CD8-positive, alpha-beta memory T cell (primary cell): ENCODE results near the gene TFPI2. TPM values are rescaled to one million over a fixed set of nuclear protein-coding genes. Genes with fewer than 3 reads are reported as not detected.
A peak's percentile ranks its signal among the peaks of the same experiment; 100 is the strongest.
"Not testable (repeated sequence)": the region's sequence is repeated elsewhere in the genome, so short reads cannot be mapped to it uniquely, and the experiment has no call there.

ENCODE experiments used
- CTCF ChIA-PET: fragments of 350-600 bp; sonication (Branson Sonifier 250); formaldehyde crosslinking; loops from one replicate; lab custom pipeline; 2021; ENCODE audit warnings: antibody characterized with exemption; lab: Charles Lee
- POLR2A ChIA-PET: fragments of 350-600 bp; sonication (Branson Sonifier 250); formaldehyde crosslinking; loops from one replicate; lab custom pipeline; 2021; ENCODE audit warnings: antibody characterized with exemption; lab: Charles Lee
- DNase-seq, 5 donors: peaks; one replicate each; pipeline versions ENCODE4 v3.0.0 to v3.0.0-alpha.2; 2020 to 2022; ENCODE audit warnings: mixed read lengths in 1 of 5
- H3K27ac ChIP-seq: one replicate; pipeline ENCODE4 v1.7.0; 2013; ENCODE audit warnings: low read depth, mild to moderate bottlenecking, low read length, moderate library complexity
- H3K27me3 ChIP-seq: 2 replicates; pipeline ENCODE4 v1.7.0; 2013; ENCODE audit warnings: low read length, mild to moderate bottlenecking; ENCODE audit not compliant: insufficient read depth, poor library complexity, severe bottlenecking
- H3K36me3 ChIP-seq: 2 replicates; pipeline ENCODE4 v1.7.0; 2013; ENCODE audit warnings: mild to moderate bottlenecking, low read length, moderate library complexity; ENCODE audit not compliant: insufficient read depth
- H3K4me1 ChIP-seq: 2 replicates; pipeline ENCODE4 v1.7.0; 2013; ENCODE audit warnings: mild to moderate bottlenecking, low read length, moderate library complexity; ENCODE audit not compliant: insufficient read depth
- H3K4me3 ChIP-seq: 2 replicates; pipeline ENCODE4 v1.7.0; 2013; ENCODE audit warnings: mild to moderate bottlenecking, low read length
- H3K9me3 ChIP-seq: 2 replicates; pipeline ENCODE4 v1.7.0; 2013; ENCODE audit warnings: mild to moderate bottlenecking, low read length
- H3K27ac Mint-ChIP-seq, 8 donors: one replicate each; pipeline ENCODE4 v1.8.0; 2020 to 2021; ENCODE audit warnings: mixed read lengths in 8 of 8, mild to moderate bottlenecking in 6 of 8, inconsistent platforms in 3 of 8, moderate library complexity in 3 of 8
- H3K27me3 Mint-ChIP-seq, 2 donors: one replicate each; pipeline ENCODE4 v1.8.0; 2020 to 2021; ENCODE audit warnings: mixed read lengths in 2 of 2, mild to moderate bottlenecking in 1 of 2, moderate library complexity in 1 of 2
- H3K36me3 Mint-ChIP-seq, 3 donors: one replicate each; pipeline ENCODE4 v1.8.0; 2020 to 2021; ENCODE audit warnings: mixed read lengths in 3 of 3, inconsistent platforms in 1 of 3, mild to moderate bottlenecking in 1 of 3
- H3K4me1 Mint-ChIP-seq, 3 donors: one replicate each; pipeline ENCODE4 v1.8.0; 2020 to 2021; ENCODE audit warnings: mixed read lengths in 3 of 3, inconsistent platforms in 1 of 3, mild to moderate bottlenecking in 1 of 3
- H3K4me3 Mint-ChIP-seq, 7 donors: one replicate each; pipeline ENCODE4 v1.8.0; 2020 to 2021; ENCODE audit warnings: mixed read lengths in 7 of 7, mild to moderate bottlenecking in 6 of 7, moderate library complexity in 4 of 7, inconsistent platforms in 2 of 7
- H3K9me3 Mint-ChIP-seq, 5 donors: one replicate each; pipeline ENCODE4 v1.8.0; 2020 to 2022; ENCODE audit warnings: mixed read lengths in 5 of 5, mild to moderate bottlenecking in 3 of 5, moderate library complexity in 2 of 5, inconsistent platforms in 1 of 5
- polyA plus RNA-seq: library from polyadenylated mRNA; unstranded; fragments of 300-500 nt; fragmentation: Illumina TruSeq; gene quantifications from one replicate; pipeline ENCODE4 v1.2.3, GENCODE V29; 2021
- total RNA-seq, 2 experiments: library from RNA; stranded (reverse); gene quantifications; one replicate each; pipeline ENCODE4 v1.2.3, GENCODE V29; 2021

TFPI2 gene
- total and polyA plus RNA-seq, 3 experiments from 2014 or later: not detected

GRCh38 chr7:93923942-93924341, 33.4 kb upstream of the TFPI2 start:
- peaks cover 8% of the 10 kb centered on the region for H3K27me3 ChIP-seq
- no peaks in the 10 kb centered on the region for H3K4me1 ChIP-seq
- no peak overlapping the region for H3K4me3 ChIP-seq
- H3K9me3 ChIP-seq: no peaks in the 10 kb centered on the region
- H3K36me3 Mint-ChIP-seq: no peaks in the 10 kb centered on the region
- no peak overlapping the region for H3K27ac ChIP-seq
- ChIA-PET CTCF (no interaction called here), POLR2A (no interaction called here)
- no peak overlapping the region for H3K27ac Mint-ChIP-seq
- no peak overlapping the region for H3K4me3 Mint-ChIP-seq
- H3K9me3 Mint-ChIP-seq: no peaks in the 10 kb centered on the region
- peaks cover 0 to 6% (median 2%) of the 10 kb centered on the region in 3 donors for H3K4me1 Mint-ChIP-seq
- no peaks in the 10 kb centered on the region for H3K36me3 ChIP-seq
- DNase-seq: no peak
- H3K27me3 Mint-ChIP-seq: peaks cover 16 to 48% of the 10 kb centered on the region in 2 donors

- no peaks in the 10 kb centered on the region for H3K36me3 Mint-ChIP-seq
- Histone ChIP-seq H3K27me3 (peaks cover 8% of the 10 kb centered on the region), H3K27ac (no peak overlapping the region), H3K36me3 (no peaks in the 10 kb centered on the region), H3K9me3 (no peaks in the 10 kb centered on the region), H3K4me3 (no peak overlapping the region), H3K4me1 (no peaks in the 10 kb centered on the region)
- no peak overlapping the region for H3K4me3 Mint-ChIP-seq
- POLR2A ChIA-PET: no interaction called here
- no peaks in the 10 kb centered on the region for H3K9me3 Mint-ChIP-seq
- no peak overlapping the region for H3K27ac Mint-ChIP-seq
- H3K4me1 Mint-ChIP-seq: peaks cover 0 to 6% (median 2%) of the 10 kb centered on the region in 3 donors
- no peak for DNase-seq
- H3K27me3 Mint-ChIP-seq: peaks cover 16 to 48% of the 10 kb centered on the region in 2 donors
- CTCF ChIA-PET: no interaction called here
These were observed 32.7 kb upstream of the TFPI2 start for GRCh38 chr7:93923296-93923695.

GRCh38 chr7:93921607-93922566, 31.3 kb upstream of the TFPI2 start, which contains the start of gene GNG11:
TSS of gene GNG11 (plus strand) at chr7:93921735. CDS start at chr7:93922138, 403 bp downstream.
- Mint-ChIP-seq H3K36me3 (no peaks in the 10 kb centered on the region), H3K4me1 (peaks cover 0 to 6% (median 2%) of the 10 kb centered on the region in 3 donors), H3K27ac (no peak within 1 kb of the TSS), H3K27me3 (peaks cover 23 to 49% of the 10 kb centered on the region in 2 donors), H3K4me3 (peak within 1 kb of the TSS in 6 of 7 donors; percentile 47 to 68 (median 64)), H3K9me3 (no peaks in the 10 kb centered on the region)
- ChIA-PET POLR2A (no interaction called here), CTCF (interaction anchor here (0.9 kb wide), 1 partner anchor 12 kb away, joined by 3 read pairs; no protein-coding TSS in a partner anchor)
- peak in 2 of 5 donors; percentile 3 to 37 for DNase-seq
- Histone ChIP-seq H3K27ac (no peak within 1 kb of the TSS), H3K9me3 (no peaks in the 10 kb centered on the region), H3K4me3 (no peak within 1 kb of the TSS), H3K36me3 (no peaks in the 10 kb centered on the region), H3K27me3 (peaks cover 8% of the 10 kb centered on the region), H3K4me1 (no peaks in the 10 kb centered on the region)

- Mint-ChIP-seq H3K27me3 (peaks cover 23 to 43% of the 10 kb centered on the region in 2 donors), H3K4me3 (peak overlapping the region in 4 of 7 donors; percentile 25 to 68 (median 40)), H3K9me3 (no peaks in the 10 kb centered on the region), H3K36me3 (no peaks in the 10 kb centered on the region), H3K27ac (no peak overlapping the region), H3K4me1 (peaks cover 0 to 6% (median 2%) of the 10 kb centered on the region in 3 donors)
- H3K36me3 ChIP-seq: no peaks in the 10 kb centered on the region
- no peak for DNase-seq
- H3K9me3 ChIP-seq: no peaks in the 10 kb centered on the region
- no peaks in the 10 kb centered on the region for H3K4me1 ChIP-seq
- no peak overlapping the region for H3K4me3 ChIP-seq
- no peak overlapping the region for H3K27ac ChIP-seq
- H3K27me3 ChIP-seq: peaks cover 8% of the 10 kb centered on the region
- POLR2A ChIA-PET: no interaction called here
- CTCF ChIA-PET: no interaction called here
These were observed 30.6 kb upstream of the TFPI2 start for GRCh38 chr7:93921186-93921585.

GRCh38 chr7:93920496-93921182, 30.1 kb upstream of the TFPI2 start:
- ChIA-PET POLR2A (no interaction called here), CTCF (no interaction called here)
- no peaks in the 10 kb centered on the region for H3K36me3 ChIP-seq
- H3K27ac ChIP-seq: no peak overlapping the region
- peaks cover 23 to 43% of the 10 kb centered on the region in 2 donors for H3K27me3 Mint-ChIP-seq
- H3K4me1 ChIP-seq: no peaks in the 10 kb centered on the region
- H3K27ac Mint-ChIP-seq: no peak overlapping the region
- no peaks in the 10 kb centered on the region for H3K36me3 Mint-ChIP-seq
- DNase-seq: no peak
- H3K9me3 ChIP-seq: no peaks in the 10 kb centered on the region
- H3K9me3 Mint-ChIP-seq: no peaks in the 10 kb centered on the region
- H3K4me1 Mint-ChIP-seq: peaks cover 0 to 6% (median 2%) of the 10 kb centered on the region in 3 donors
- no peak overlapping the region for H3K4me3 Mint-ChIP-seq
- peaks cover 8% of the 10 kb centered on the region for H3K27me3 ChIP-seq
- H3K4me3 ChIP-seq: no peak overlapping the region

GRCh38 chr7:93916315-93916714, 25.8 kb upstream of the TFPI2 start:
- H3K4me1 Mint-ChIP-seq, H3K36me3 ChIP-seq, CTCF ChIA-PET, POLR2A ChIA-PET, H3K27me3 ChIP-seq, H3K4me1 ChIP-seq, H3K9me3 Mint-ChIP-seq, H3K36me3 Mint-ChIP-seq, H3K4me3 ChIP-seq, H3K9me3 ChIP-seq, H3K27ac ChIP-seq, H3K4me3 Mint-ChIP-seq, DNase-seq: not testable (repeated sequence)
- Mint-ChIP-seq H3K27ac (peak overlapping the region in 1 of 8 donors; percentile 44), H3K27me3 (peaks cover 12 to 24% of the 10 kb centered on the region in 2 donors)

- H3K9me3 Mint-ChIP-seq, H3K4me1 ChIP-seq, H3K4me3 ChIP-seq, H3K4me1 Mint-ChIP-seq, H3K27me3 ChIP-seq, H3K9me3 ChIP-seq, POLR2A ChIA-PET, DNase-seq, H3K27ac ChIP-seq, H3K27ac Mint-ChIP-seq, CTCF ChIA-PET, H3K36me3 ChIP-seq, H3K36me3 Mint-ChIP-seq, H3K4me3 Mint-ChIP-seq: not testable (repeated sequence)
- H3K27me3 Mint-ChIP-seq: peaks cover 8 to 19% of the 10 kb centered on the region in 2 donors
These were observed 25.3 kb upstream of the TFPI2 start for GRCh38 chr7:93915888-93916287.
